Fibroblast of mammary gland (primary cell): ENCODE results near the gene BLOC1S5.
A peak's percentile ranks its signal among the peaks of the same experiment; 100 is the strongest.

Experiments used
- DNase-seq: peaks from one replicate; pipeline ENCODE4 v3.0.0-alpha.2; 2010; ENCODE audit warnings: low read depth
- H3K4me3 ChIP-seq: 2 replicates; pipeline ENCODE4 v1.5.1; 2011; ENCODE audit warnings: low read depth, mild to moderate bottlenecking, low read length, moderate library complexity; ENCODE audit not compliant: control insufficient read depth
- CTCF ChIP-seq: conservative IDR thresholded peaks from 2 replicates; pipeline ENCODE4 v1.5.1; 2011; ENCODE audit warnings: low read depth, low read length, inconsistent platforms; ENCODE audit not compliant: control insufficient read depth, insufficient read depth

The BLOC1S5 gene

GRCh38 chr6:8061736-8062135 is 2.5 kb downstream of the BLOC1S5 start:
- TF ChIP-seq CTCF: no peak
- no peak overlapping the region for H3K4me3 ChIP-seq
- DNase-seq: no peak

GRCh38 chr6:8060346-8060745 is 3.8 kb downstream of the BLOC1S5 start:
- TF ChIP-seq CTCF: no peak
- no peak for DNase-seq
- H3K4me3 ChIP-seq: no peak overlapping the region

GRCh38 chr6:8059129-8059528 is 5.1 kb downstream of the BLOC1S5 start:
- no peak overlapping the region for H3K4me3 ChIP-seq
- TF ChIP-seq CTCF: peak; percentile 32
- peak; percentile 67 for DNase-seq

- TF ChIP-seq CTCF: no peak
- DNase-seq: no peak
- no peak overlapping the region for H3K4me3 ChIP-seq
Observed at GRCh38 chr6:8057793-8058192, 6.4 kb downstream of the BLOC1S5 start.

GRCh38 chr6:8057263-8057662 is 6.9 kb downstream of the BLOC1S5 start:
- TF ChIP-seq CTCF: no peak
- no peak for DNase-seq
- no peak overlapping the region for H3K4me3 ChIP-seq

GRCh38 chr6:8054276-8054675 is 9.9 kb downstream of the BLOC1S5 start:
- H3K4me3 ChIP-seq: no peak overlapping the region
- DNase-seq: peak; percentile 59
- TF ChIP-seq CTCF: no peak
